HL-60 (cell line): ENCODE results near the gene AHDC1.

Experiments
- GABPA ChIP-seq: IDR thresholded peaks from 2 replicates; pipeline ENCODE4 v1.6.1; 2012; ENCODE audit warnings: low read depth
- POLR2AphosphoS5 ChIP-seq: IDR thresholded peaks from 2 replicates; pipeline ENCODE4 v1.6.1; 2012; ENCODE audit warnings: low read depth

DNA sequence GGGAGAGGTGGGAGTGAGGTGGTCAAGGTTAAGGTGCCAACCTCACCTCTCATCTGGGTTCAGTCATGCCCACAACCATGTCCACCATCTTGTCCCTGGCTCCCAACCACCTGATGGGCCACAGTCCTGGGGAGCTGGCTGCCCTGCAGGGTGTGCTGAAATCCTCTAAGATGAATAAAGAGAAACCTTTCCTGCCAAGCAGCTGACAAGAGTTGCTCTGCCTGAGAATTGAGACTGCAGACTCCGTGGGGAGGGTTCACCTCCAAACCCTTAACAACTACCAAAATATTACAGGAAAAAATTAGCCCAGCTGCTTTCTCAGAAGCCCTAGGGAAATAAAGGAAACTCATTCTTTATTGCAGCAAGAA lies 46.2 kb upstream of the AHDC1 start:
- TF ChIP-seq POLR2AphosphoS5 (no peak), GABPA (no peak)
